ENCODE data around the gene PTGIR.

PTGIR gene

GRCh38 chr19:46631481-46631880, 6.6 kb upstream of the PTGIR start:
- TF ChIP-seq REST (IDR thresholded peaks at IDR 0.05; ENCODE audit: insufficient read depth in 1 of 2, low read depth in 2 of 2, low read length in 2 of 2) (no peak), POLR2AphosphoS5 (IDR thresholded peaks at IDR 0.05; ENCODE audit: low read depth, low read length) (no peak), TAF1 (IDR thresholded peaks at IDR 0.05; ENCODE audit: borderline replicate concordance, insufficient read depth, low read length) (no peak), FOXP2 (optimal IDR thresholded peaks at IDR 0.05; ENCODE audit: borderline replicate concordance, extremely low read depth, extremely low read length, insufficient read depth) (no peak), SIN3A (IDR thresholded peaks at IDR 0.05; ENCODE audit: borderline replicate concordance, insufficient read depth, low read length) (no peak)

- no peak for TF ChIP-seq TAF1 (IDR thresholded peaks at IDR 0.05; ENCODE audit: borderline replicate concordance, insufficient read depth, low read length)
- no peak for TF ChIP-seq REST (IDR thresholded peaks at IDR 0.05; ENCODE audit: insufficient read depth in 1 of 2, low read depth in 2 of 2, low read length in 2 of 2)
- no peak for TF ChIP-seq POLR2AphosphoS5 (IDR thresholded peaks at IDR 0.05; ENCODE audit: low read depth, low read length)
Observed at GRCh38 chr19:46630586-46631205, 5.8 kb upstream of the PTGIR start.

GRCh38 chr19:46629546-46630025, 4.7 kb upstream of the PTGIR start:
- TF ChIP-seq REST (IDR thresholded peaks at IDR 0.05; ENCODE audit: insufficient read depth in 1 of 2, low read depth in 2 of 2, low read length in 2 of 2): no peak
- TF ChIP-seq TAF1 (IDR thresholded peaks at IDR 0.05; ENCODE audit: borderline replicate concordance, insufficient read depth, low read length): no peak
- TF ChIP-seq POLR2AphosphoS5 (IDR thresholded peaks at IDR 0.05; ENCODE audit: low read depth, low read length): no peak
- no peak for TF ChIP-seq SIN3A (IDR thresholded peaks at IDR 0.05; ENCODE audit: borderline replicate concordance, insufficient read depth, low read length)
- no peak for TF ChIP-seq FOXP2 (optimal IDR thresholded peaks at IDR 0.05; ENCODE audit: borderline replicate concordance, extremely low read depth, extremely low read length, insufficient read depth)

GRCh38 chr19:46626446-46626845, 1.6 kb upstream of the PTGIR start:
- TF ChIP-seq POLR2AphosphoS5 (IDR thresholded peaks at IDR 0.05; ENCODE audit: low read depth, low read length): no peak
- TF ChIP-seq REST (IDR thresholded peaks at IDR 0.05; ENCODE audit: insufficient read depth in 1 of 2, low read depth in 2 of 2, low read length in 2 of 2): no peak
- TF ChIP-seq TAF1 (IDR thresholded peaks at IDR 0.05; ENCODE audit: borderline replicate concordance, insufficient read depth, low read length): no peak
- no peak for TF ChIP-seq SIN3A (IDR thresholded peaks at IDR 0.05; ENCODE audit: borderline replicate concordance, insufficient read depth, low read length)
- TF ChIP-seq FOXP2 (optimal IDR thresholded peaks at IDR 0.05; ENCODE audit: borderline replicate concordance, extremely low read depth, extremely low read length, insufficient read depth): no peak

- no peak for TF ChIP-seq TAF1 (IDR thresholded peaks at IDR 0.05; ENCODE audit: borderline replicate concordance, insufficient read depth, low read length)
Observed at GRCh38 chr19:46625731-46626130, 842 bp upstream of the PTGIR start.
